Activated CD8-positive, alpha-beta T cell treated with anti-CD3 and anti-CD28 coated beads, Interleukin-2, amount 10 ng/mL, durations not matched to agents 7 days and 5 days (primary cell): Measurements from ENCODE around the gene MTO1. TPM values are rescaled to one million over a fixed set of nuclear protein-coding genes. Genes with fewer than 3 reads are reported as not detected.
"Not testable (repeated sequence)": the region's sequence is repeated elsewhere in the genome, so short reads cannot be mapped to it uniquely, and the experiment has no call there.

Experiments used
- ATAC-seq: fragments of 150-1000 bp; cut with Tn5 transposase; one replicate; pipeline ENCODE4 v1.10.0; 2021; ENCODE audit warnings: moderate library complexity
- CTCF ChIA-PET: fragments of 350-600 bp; sonication (Branson Sonifier 250); formaldehyde crosslinking; loops from one replicate; lab custom pipeline; 2021; ENCODE audit warnings: antibody characterized with exemption; lab: Charles Lee
- POLR2A ChIA-PET: fragments of 350-600 bp; sonication (Branson Sonifier 250); formaldehyde crosslinking; loops from one replicate; lab custom pipeline; 2021; ENCODE audit warnings: antibody characterized with exemption; lab: Charles Lee
- DNase-seq: peaks from one replicate; pipeline ENCODE4 v3.0.0-alpha.2; 2020
- H3K27ac Mint-ChIP-seq: one replicate; pipeline ENCODE4 v1.8.0; 2021; ENCODE audit warnings: mild to moderate bottlenecking, mixed read lengths
- H3K27me3 Mint-ChIP-seq: one replicate; pipeline ENCODE4 v1.8.0; 2021; ENCODE audit warnings: low read depth, mixed read lengths
- H3K36me3 Mint-ChIP-seq: one replicate; pipeline ENCODE4 v1.8.0; 2021; ENCODE audit warnings: low read depth, mixed read lengths
- H3K4me1 Mint-ChIP-seq: one replicate; pipeline ENCODE4 v1.8.0; 2021; ENCODE audit warnings: low read depth, mixed read lengths
- H3K4me3 Mint-ChIP-seq: one replicate; pipeline ENCODE4 v1.8.0; 2021; ENCODE audit warnings: mild to moderate bottlenecking, mixed read lengths
- H3K9me3 Mint-ChIP-seq: one replicate; pipeline ENCODE4 v1.8.0; 2022; ENCODE audit warnings: mixed read lengths; ENCODE audit not compliant: insufficient read depth
- total RNA-seq, 2 experiments: library from RNA; stranded (reverse); gene quantifications; one replicate each; pipeline ENCODE4 v1.2.3, GENCODE V29; 2021

The MTO1 gene
- total RNA-seq, 2 experiments from 2014 or later, result 51.7 to 54.3 TPM

- ATAC-seq, result no peak
- Mint-ChIP-seq H3K27me3 (peaks cover 5% of the 10 kb centered on the region), H3K4me1 (no peaks in the 10 kb centered on the region), H3K4me3 (no peak overlapping the region), H3K27ac (no peak overlapping the region), H3K36me3 (no peaks in the 10 kb centered on the region), H3K9me3 (no peaks in the 10 kb centered on the region)
- ChIA-PET CTCF (no interaction called here), POLR2A (interaction anchor here (1.6 to 4.5 kb wide), 2 partner anchors 9 to 12 kb away, joined by 6 to 15 read pairs; no protein-coding TSS in a partner anchor)
- no peak for DNase-seq
Measured at GRCh38 chr6:73532293-73532692, 70.8 kb downstream of the MTO1 start.

- CTCF ChIA-PET, result no interaction called here
- H3K4me1 Mint-ChIP-seq, result no peaks in the 10 kb centered on the region
- DNase-seq, result no peak
- no peaks in the 10 kb centered on the region for H3K36me3 Mint-ChIP-seq
- H3K4me3 Mint-ChIP-seq, result no peak overlapping the region
- POLR2A ChIA-PET, result no interaction called here
- peaks cover 3% of the 10 kb centered on the region for H3K27me3 Mint-ChIP-seq
- no peak overlapping the region for H3K27ac Mint-ChIP-seq
- no peak for ATAC-seq
- H3K9me3 Mint-ChIP-seq, result no peaks in the 10 kb centered on the region
Measured at GRCh38 chr6:73534628-73535027, 73.1 kb downstream of the MTO1 start.

DNA sequence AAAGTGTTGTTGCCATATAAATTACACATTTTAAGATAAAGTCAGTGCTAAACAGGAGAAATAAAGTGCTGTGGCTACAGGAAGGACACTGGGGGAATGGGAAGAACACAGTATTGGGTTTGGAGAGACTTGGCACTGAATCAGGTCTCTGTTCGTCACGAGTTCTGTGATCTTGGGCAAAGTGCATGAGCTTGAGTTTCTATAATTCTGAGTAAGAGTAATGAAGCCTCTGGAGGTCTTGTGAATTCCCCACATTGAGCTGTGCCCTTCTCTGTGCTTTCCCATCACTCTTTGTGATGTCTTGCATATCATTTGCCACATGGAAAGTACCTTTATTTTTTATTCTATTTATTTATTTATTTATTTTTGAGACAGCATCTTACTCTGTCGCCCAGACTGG is 76.1 kb downstream of the MTO1 start:
- Mint-ChIP-seq H3K9me3 (no peaks in the 10 kb centered on the region), H3K27me3 (peaks cover 3% of the 10 kb centered on the region), H3K4me1 (no peaks in the 10 kb centered on the region), H3K4me3 (no peak overlapping the region), H3K36me3 (no peaks in the 10 kb centered on the region), H3K27ac (no peak overlapping the region)
- CTCF ChIA-PET, result interaction anchor here (1.1 kb wide), 1 partner anchor 14 kb away, joined by 3 read pairs; no protein-coding TSS in a partner anchor
- ATAC-seq (no peak), DNase-seq (no peak)
- POLR2A ChIA-PET, result interaction anchor here (1.0 to 1.2 kb wide), 2 partner anchors 14 to 17 kb away, joined by 4 to 5 read pairs; no protein-coding TSS in a partner anchor

DNA sequence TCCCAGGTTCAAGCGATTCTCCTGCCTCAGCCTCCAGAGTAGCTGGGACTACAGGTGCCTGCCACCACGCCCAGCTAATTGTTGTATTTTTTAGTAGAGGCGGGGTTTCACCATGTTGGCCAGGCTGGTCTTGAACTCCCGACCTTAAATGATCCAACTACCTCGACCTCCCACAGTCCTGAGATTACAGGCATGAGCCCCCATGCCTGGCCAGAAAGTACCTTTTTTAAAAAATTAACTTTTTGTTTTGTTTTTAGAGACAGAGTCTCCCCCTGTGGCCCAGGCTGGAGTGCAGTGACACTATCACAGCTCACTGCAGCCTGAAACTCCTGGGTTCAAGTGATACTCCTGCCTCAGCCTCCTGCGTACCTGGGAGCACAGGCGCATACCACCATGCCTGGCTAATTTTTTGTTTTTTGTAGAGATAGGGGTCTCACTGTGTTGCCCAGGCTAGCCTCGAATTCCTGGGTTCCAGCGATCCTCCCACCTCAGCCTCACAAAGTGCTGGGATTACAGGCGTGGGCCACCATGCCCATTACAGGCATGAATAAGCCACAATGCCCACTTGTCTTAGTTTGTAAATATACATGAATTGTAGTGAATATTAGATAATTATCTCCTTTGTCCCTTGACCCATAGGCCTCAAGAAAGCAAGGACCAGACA is 76.7 kb downstream of the MTO1 start:
- POLR2A ChIA-PET, result interaction anchor here (1.2 kb wide), 1 partner anchor 14 kb away, joined by 4 read pairs; no protein-coding TSS in a partner anchor
- no peak for ATAC-seq
- CTCF ChIA-PET, result no interaction called here
- Mint-ChIP-seq H3K4me1 (no peaks in the 10 kb centered on the region), H3K9me3 (no peaks in the 10 kb centered on the region), H3K27me3 (peaks cover 3% of the 10 kb centered on the region), H3K4me3 (no peak overlapping the region), H3K36me3 (no peaks in the 10 kb centered on the region), H3K27ac (no peak overlapping the region)
- DNase-seq, result no peak

GRCh38 chr6:73542481-73542880 is 80.9 kb downstream of the MTO1 start:
- H3K9me3 Mint-ChIP-seq, H3K27ac Mint-ChIP-seq, H3K4me1 Mint-ChIP-seq, H3K27me3 Mint-ChIP-seq, ATAC-seq, DNase-seq, H3K36me3 Mint-ChIP-seq, POLR2A ChIA-PET, H3K4me3 Mint-ChIP-seq: not testable (repeated sequence)
- CTCF ChIA-PET, result interaction anchor here (0.7 kb wide), 1 partner anchor 68 kb away, joined by 3 read pairs; no protein-coding TSS in a partner anchor

DNA sequence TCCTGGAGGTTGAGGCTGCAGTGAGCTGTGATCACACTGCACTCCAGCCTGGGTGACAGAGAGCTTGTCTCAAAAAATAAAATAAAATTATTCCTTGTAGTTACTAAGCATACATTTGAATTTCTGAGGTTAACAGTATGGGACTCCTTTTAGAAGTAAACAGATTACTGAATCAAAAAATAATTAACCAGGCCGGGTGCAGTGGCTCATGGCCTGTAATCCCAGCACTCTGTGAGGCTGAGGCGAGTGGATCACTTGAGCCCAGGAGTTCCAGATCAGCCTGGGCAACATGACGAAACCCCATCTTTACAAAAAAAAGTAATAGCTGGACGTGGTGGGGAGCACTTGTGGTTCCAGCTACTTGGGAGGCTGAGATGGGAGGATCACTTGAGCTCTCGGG is 81.4 kb downstream of the MTO1 start:
- ChIA-PET POLR2A (no interaction called here), CTCF (interaction anchor here (0.7 kb wide), 1 partner anchor 69 kb away, joined by 3 read pairs; no protein-coding TSS in a partner anchor)
- DNase-seq, result no peak
- H3K4me3 Mint-ChIP-seq, result no peak overlapping the region
- ATAC-seq, result no peak
- no peak overlapping the region for H3K27ac Mint-ChIP-seq
- no peaks in the 10 kb centered on the region for H3K9me3 Mint-ChIP-seq
- no peaks in the 10 kb centered on the region for H3K36me3 Mint-ChIP-seq
- no peaks in the 10 kb centered on the region for H3K4me1 Mint-ChIP-seq
- H3K27me3 Mint-ChIP-seq, result no peaks in the 10 kb centered on the region

- no peaks in the 10 kb centered on the region for H3K4me1 Mint-ChIP-seq
- no peak for ATAC-seq
- DNase-seq, result no peak
- CTCF ChIA-PET, result no interaction called here
- no peaks in the 10 kb centered on the region for H3K9me3 Mint-ChIP-seq
- H3K36me3 Mint-ChIP-seq, result no peaks in the 10 kb centered on the region
- no peaks in the 10 kb centered on the region for H3K27me3 Mint-ChIP-seq
- POLR2A ChIA-PET, result no interaction called here
- no peak overlapping the region for H3K4me3 Mint-ChIP-seq
- no peak overlapping the region for H3K27ac Mint-ChIP-seq
Measured at GRCh38 chr6:73547036-73547435, 85.5 kb downstream of the MTO1 start.

GRCh38 chr6:73548458-73549446 is 87.2 kb downstream of the MTO1 start:
- Mint-ChIP-seq H3K4me1 (no peaks in the 10 kb centered on the region), H3K36me3 (no peaks in the 10 kb centered on the region), H3K4me3 (no peak overlapping the region), H3K27me3 (no peaks in the 10 kb centered on the region), H3K27ac (no peak overlapping the region), H3K9me3 (no peaks in the 10 kb centered on the region)
- POLR2A ChIA-PET, result interaction anchor here (0.6 kb wide), 1 partner anchor 31 kb away, joined by 3 read pairs; no protein-coding TSS in a partner anchor
- CTCF ChIA-PET, result interaction anchor here (0.7 to 3.8 kb wide), 4 partner anchors 10 to 127 kb away, joined by 3 to 15 read pairs (median 4); no protein-coding TSS in a partner anchor
- no peak for ATAC-seq
- DNase-seq, result no peak

DNA sequence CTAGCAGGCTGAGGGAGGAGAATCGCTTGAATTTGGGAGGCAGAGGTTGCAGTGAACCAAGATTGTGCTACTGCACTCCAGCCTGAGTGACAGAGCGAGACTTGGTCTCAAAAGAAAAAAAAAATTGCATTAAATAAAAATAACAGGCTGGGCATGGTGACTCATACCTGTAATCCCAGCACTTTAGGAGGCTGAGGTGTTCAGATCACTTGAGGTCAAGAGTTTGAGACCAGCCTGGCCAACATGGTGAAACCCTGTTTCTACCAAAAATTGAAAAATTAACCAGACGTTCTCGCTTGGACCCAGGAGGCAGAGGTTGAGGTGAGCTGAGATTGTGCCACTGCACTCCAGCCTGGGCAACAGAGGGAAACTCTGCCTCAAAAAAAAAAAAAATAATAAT is 89.6 kb downstream of the MTO1 start:
- not testable (repeated sequence) for H3K4me1 Mint-ChIP-seq, ATAC-seq, H3K27ac Mint-ChIP-seq, H3K27me3 Mint-ChIP-seq, H3K9me3 Mint-ChIP-seq, H3K4me3 Mint-ChIP-seq, DNase-seq, H3K36me3 Mint-ChIP-seq
- ChIA-PET CTCF (interaction anchor here (0.6 to 3.8 kb wide), 2 partner anchors 60 to 199 kb away, joined by 3 to 15 read pairs; no protein-coding TSS in a partner anchor), POLR2A (interaction anchor here (0.6 kb wide), 1 partner anchor 36 kb away, joined by 3 read pairs; no protein-coding TSS in a partner anchor)

DNA sequence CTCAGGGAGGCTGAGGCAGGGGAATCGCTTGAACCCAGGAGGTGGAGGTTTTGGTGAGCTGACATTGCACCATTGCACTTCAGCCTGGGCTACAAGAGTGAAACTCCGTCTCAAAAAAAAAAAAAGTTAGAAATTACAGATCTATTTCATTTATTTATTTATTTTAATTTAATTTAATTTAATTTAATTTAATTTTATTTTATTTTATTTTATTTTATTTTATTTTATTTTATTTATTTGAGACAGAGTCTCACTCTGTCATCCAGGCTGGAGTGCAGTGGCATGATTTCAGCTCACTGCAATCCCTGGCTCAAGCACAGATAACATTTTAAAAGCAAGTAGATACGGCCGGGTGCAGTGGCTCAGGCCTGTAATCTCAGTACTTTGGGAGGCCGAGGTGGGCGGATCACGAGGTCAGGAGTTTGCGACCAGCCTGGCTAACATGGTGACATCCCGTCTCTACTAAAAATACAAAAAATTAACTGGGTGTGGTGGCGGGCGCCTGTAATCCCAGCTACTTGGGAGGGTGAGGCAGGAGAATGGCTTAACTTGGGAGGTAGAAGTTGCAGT is 93.9 kb downstream of the MTO1 start:
- H3K4me1 Mint-ChIP-seq, H3K27me3 Mint-ChIP-seq, H3K27ac Mint-ChIP-seq, POLR2A ChIA-PET, H3K9me3 Mint-ChIP-seq, H3K36me3 Mint-ChIP-seq, ATAC-seq, H3K4me3 Mint-ChIP-seq, DNase-seq: not testable (repeated sequence)
- CTCF ChIA-PET, result interaction anchor here (1.2 kb wide), 1 partner anchor 39 kb away, joined by 3 read pairs; no protein-coding TSS in a partner anchor

- POLR2A ChIA-PET, result interaction anchor here (0.5 kb wide), 1 partner anchor 35 kb away, joined by 3 read pairs; no protein-coding TSS in a partner anchor
- Mint-ChIP-seq H3K4me3 (no peak overlapping the region), H3K36me3 (no peaks in the 10 kb centered on the region), H3K9me3 (no peaks in the 10 kb centered on the region), H3K27ac (no peak overlapping the region), H3K27me3 (no peaks in the 10 kb centered on the region), H3K4me1 (no peaks in the 10 kb centered on the region)
- CTCF ChIA-PET, result interaction anchor here (0.8 to 1.5 kb wide), 3 partner anchors 30 to 54 kb away, joined by 3 read pairs; no protein-coding TSS in a partner anchor
- ATAC-seq (no peak), DNase-seq (no peak)
Measured at GRCh38 chr6:73556836-73557235, 95.3 kb downstream of the MTO1 start.
